Measurements from ENCODE around the gene SYT1.

DNA sequence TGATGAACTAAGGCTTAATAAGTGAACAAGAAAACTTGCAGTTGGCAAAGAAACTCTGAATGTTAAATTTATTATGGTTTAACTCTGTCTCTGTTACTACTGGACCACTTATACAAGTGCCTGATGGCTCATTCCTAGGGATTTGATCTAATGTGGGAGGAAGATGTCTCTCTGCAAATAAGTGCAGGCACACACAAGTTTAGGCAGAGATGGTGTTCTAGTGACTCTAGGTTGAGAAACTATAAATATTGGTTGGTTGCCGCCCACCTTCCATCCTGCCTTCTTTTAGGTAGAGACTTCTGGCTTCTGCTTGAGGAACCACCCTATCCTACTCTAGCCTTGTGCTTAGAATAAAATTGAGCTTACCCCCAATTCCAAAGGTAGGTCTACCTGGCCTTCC is 570.0 kb downstream of the SYT1 start:
- TF ChIP-seq POLR2AphosphoS5 (IDR thresholded peaks at IDR 0.05; ENCODE audit: borderline replicate concordance, low read depth, low read length) (no peak), EZH2 (IDR thresholded peaks at IDR 0.05) (no peak), FOXP2 (optimal IDR thresholded peaks at IDR 0.05; ENCODE audit: control extremely low read depth, extremely low read length, insufficient read depth) (no peak)
